ENCODE data around the gene NMNAT1. TPM values are rescaled to one million over a fixed set of nuclear protein-coding genes. Genes with fewer than 3 reads are reported as not detected.
"Not testable (repeated sequence)": the region's sequence is repeated elsewhere in the genome, so short reads cannot be mapped to it uniquely, and the experiment has no call there.

Gene NMNAT1
- total RNA-seq, 1 experiment from 2014 or later, result 6.8 TPM

DNA sequence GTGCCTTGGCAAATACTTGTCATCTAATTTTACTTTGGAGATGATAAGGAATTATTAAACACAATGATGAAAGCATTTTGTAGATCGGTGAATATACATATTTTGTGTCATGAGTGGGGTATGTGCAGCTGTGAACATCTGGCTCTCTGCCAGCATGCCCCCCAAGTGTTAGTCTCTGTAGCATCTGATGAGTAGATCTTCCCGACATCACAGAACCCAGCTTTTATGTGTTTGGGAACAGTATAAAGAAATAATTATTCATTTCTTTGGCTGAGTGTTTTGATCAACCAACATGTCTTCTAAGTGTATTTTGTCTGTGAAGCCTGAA is 28.7 kb upstream of the NMNAT1 start:
- H3K9me3 ChIP-seq (ENCODE audit: low read length), result no peaks in the 10 kb centered on the region
- no peak overlapping the region for H3K4me2 ChIP-seq (ENCODE audit: low read depth, low read length, poor library complexity, severe bottlenecking)
- no peak overlapping the region for H3K4me3 ChIP-seq (ENCODE audit: low read length)
- no peaks in the 10 kb centered on the region for H4K20me1 ChIP-seq (ENCODE audit: insufficient read depth, low read depth, low read length)
- H2AFZ ChIP-seq (ENCODE audit: low read length), result no peak overlapping the region
- H3K4me1 ChIP-seq (ENCODE audit: low read length), result peaks cover 9% of the 10 kb centered on the region
- DNase-seq, result no peak
- no peaks in the 10 kb centered on the region for H3K79me2 ChIP-seq (ENCODE audit: low read length)
- no peaks in the 10 kb centered on the region for H3K9me2 ChIP-seq (replicated peaks; ENCODE audit: insufficient read depth, low read length)
- no peak overlapping the region for H3K27ac ChIP-seq (ENCODE audit: low read length)
- no peaks in the 10 kb centered on the region for H3K27me3 ChIP-seq (ENCODE audit: low read length)
- no peak overlapping the region for H3K9ac ChIP-seq (ENCODE audit: low read length)
- H3K36me3 ChIP-seq (ENCODE audit: insufficient read depth, low read length), result no peaks in the 10 kb centered on the region

DNA sequence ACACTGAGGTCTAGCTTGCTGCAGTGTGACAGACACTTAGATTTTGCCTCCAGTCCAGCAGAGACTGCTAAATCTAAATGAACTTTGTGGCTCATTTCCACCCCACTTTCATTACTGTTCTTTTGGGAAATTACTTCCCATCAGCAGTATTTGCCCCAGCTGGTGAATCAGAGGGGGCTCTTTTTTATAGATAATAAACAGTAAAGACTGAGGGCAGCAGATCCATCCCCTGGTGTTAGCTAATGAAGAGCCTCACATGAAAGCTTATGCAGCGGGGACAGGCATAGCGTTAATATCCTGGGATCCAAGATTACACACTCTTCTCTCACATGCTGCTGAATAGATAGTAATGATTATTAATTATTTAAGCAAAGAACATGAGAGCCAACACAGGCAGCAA is 26.8 kb upstream of the NMNAT1 start:
- Histone ChIP-seq H3K9me3 (ENCODE audit: low read length) (no peaks in the 10 kb centered on the region), H3K4me1 (ENCODE audit: low read length) (peaks cover 1% of the 10 kb centered on the region), H2AFZ (ENCODE audit: low read length) (no peak overlapping the region), H3K9ac (ENCODE audit: low read length) (no peak overlapping the region), H3K27me3 (ENCODE audit: low read length) (no peaks in the 10 kb centered on the region), H3K79me2 (ENCODE audit: low read length) (no peaks in the 10 kb centered on the region), H4K20me1 (ENCODE audit: insufficient read depth, low read depth, low read length) (no peaks in the 10 kb centered on the region), H3K36me3 (ENCODE audit: insufficient read depth, low read length) (no peaks in the 10 kb centered on the region), H3K27ac (ENCODE audit: low read length) (no peak overlapping the region), H3K4me2 (ENCODE audit: low read depth, low read length, poor library complexity, severe bottlenecking) (no peak overlapping the region), H3K4me3 (ENCODE audit: low read length) (no peak overlapping the region), H3K9me2 (replicated peaks; ENCODE audit: insufficient read depth, low read length) (no peaks in the 10 kb centered on the region)
- peak; percentile 15 for DNase-seq

DNA sequence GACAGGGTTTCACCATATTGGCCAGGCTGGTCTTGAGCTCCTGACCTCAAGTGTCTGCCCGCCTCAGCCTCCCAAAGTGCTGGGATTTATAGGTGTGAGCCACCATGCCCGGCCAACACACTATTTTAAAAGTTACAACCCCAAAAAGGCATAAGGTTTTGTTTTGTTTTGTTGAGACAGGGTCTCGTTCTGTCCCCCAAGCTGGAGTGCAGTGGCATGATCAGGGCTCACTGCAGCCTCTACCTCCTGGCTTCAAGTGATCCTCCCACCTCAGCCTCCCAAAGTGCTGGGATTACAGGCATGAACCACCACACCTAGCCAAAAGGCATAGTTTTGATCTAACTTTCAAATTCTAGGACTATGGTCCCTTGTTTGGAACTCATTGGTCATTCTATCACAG is 25.8 kb upstream of the NMNAT1 start:
- H3K27ac ChIP-seq (ENCODE audit: low read length); H3K4me2 ChIP-seq (ENCODE audit: low read depth, low read length, poor library complexity, severe bottlenecking); H3K79me2 ChIP-seq (ENCODE audit: low read length); DNase-seq; H3K9me2 ChIP-seq (replicated peaks; ENCODE audit: insufficient read depth, low read length); H3K9ac ChIP-seq (ENCODE audit: low read length); H3K4me3 ChIP-seq (ENCODE audit: low read length); H3K4me1 ChIP-seq (ENCODE audit: low read length); H4K20me1 ChIP-seq (ENCODE audit: insufficient read depth, low read depth, low read length); H3K27me3 ChIP-seq (ENCODE audit: low read length); H3K9me3 ChIP-seq (ENCODE audit: low read length); H3K36me3 ChIP-seq (ENCODE audit: insufficient read depth, low read length); H2AFZ ChIP-seq (ENCODE audit: low read length): not testable (repeated sequence)

DNA sequence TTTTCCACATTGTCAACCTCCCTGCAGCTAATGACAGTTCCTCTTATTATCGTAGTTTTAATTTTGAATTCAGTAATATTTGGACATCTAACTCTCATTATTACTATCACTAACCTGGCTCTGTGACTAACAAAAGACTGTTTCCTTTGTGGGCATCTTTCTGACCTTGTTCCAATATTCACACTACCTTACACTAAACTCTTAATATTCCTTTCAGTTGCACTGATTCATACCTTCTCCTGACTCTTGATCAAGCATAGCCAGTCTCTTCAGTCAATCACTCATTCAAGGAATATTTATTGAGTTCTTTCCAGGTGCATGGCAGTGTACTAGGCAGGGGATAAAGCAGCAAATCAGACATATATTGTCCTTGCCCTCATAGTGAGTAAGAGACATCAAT is 25.4 kb upstream of the NMNAT1 start:
- no peaks in the 10 kb centered on the region for H3K36me3 ChIP-seq (ENCODE audit: insufficient read depth, low read length)
- H3K9me3 ChIP-seq (ENCODE audit: low read length), result no peaks in the 10 kb centered on the region
- no peaks in the 10 kb centered on the region for H3K79me2 ChIP-seq (ENCODE audit: low read length)
- no peak overlapping the region for H3K4me2 ChIP-seq (ENCODE audit: low read depth, low read length, poor library complexity, severe bottlenecking)
- H3K4me1 ChIP-seq (ENCODE audit: low read length), result no peaks in the 10 kb centered on the region
- no peak overlapping the region for H3K4me3 ChIP-seq (ENCODE audit: low read length)
- no peaks in the 10 kb centered on the region for H4K20me1 ChIP-seq (ENCODE audit: insufficient read depth, low read depth, low read length)
- H3K9me2 ChIP-seq (replicated peaks; ENCODE audit: insufficient read depth, low read length), result no peaks in the 10 kb centered on the region
- H2AFZ ChIP-seq (ENCODE audit: low read length), result no peak overlapping the region
- no peak for DNase-seq
- H3K27ac ChIP-seq (ENCODE audit: low read length), result no peak overlapping the region
- no peaks in the 10 kb centered on the region for H3K27me3 ChIP-seq (ENCODE audit: low read length)
- no peak overlapping the region for H3K9ac ChIP-seq (ENCODE audit: low read length)

DNA sequence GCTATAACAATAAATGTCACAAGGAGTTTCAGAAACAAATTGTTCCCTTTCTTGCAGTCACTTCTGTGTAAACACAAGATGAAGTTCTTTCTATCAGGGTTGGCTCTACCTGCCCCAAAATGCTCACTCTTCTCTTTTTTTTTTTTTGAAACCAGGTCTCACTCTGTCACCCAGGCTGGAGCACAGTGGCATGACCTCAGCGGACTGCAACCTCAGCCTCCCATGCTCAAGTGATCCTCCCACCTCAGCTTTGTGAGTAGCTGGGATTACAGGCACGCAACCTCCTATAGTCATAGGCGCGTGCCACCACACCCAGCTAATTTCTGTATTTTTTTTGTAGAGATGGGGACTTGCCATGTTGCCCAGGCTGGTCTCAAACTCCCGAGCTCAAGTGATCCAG is 22.7 kb upstream of the NMNAT1 start:
- Histone ChIP-seq H3K9ac (ENCODE audit: low read length) (no peak overlapping the region), H3K4me3 (ENCODE audit: low read length) (no peak overlapping the region), H3K79me2 (ENCODE audit: low read length) (no peaks in the 10 kb centered on the region), H3K27ac (ENCODE audit: low read length) (no peak overlapping the region), H3K4me2 (ENCODE audit: low read depth, low read length, poor library complexity, severe bottlenecking) (no peak overlapping the region), H2AFZ (ENCODE audit: low read length) (no peak overlapping the region), H3K36me3 (ENCODE audit: insufficient read depth, low read length) (no peaks in the 10 kb centered on the region), H3K27me3 (ENCODE audit: low read length) (no peaks in the 10 kb centered on the region), H3K9me2 (replicated peaks; ENCODE audit: insufficient read depth, low read length) (no peaks in the 10 kb centered on the region), H4K20me1 (ENCODE audit: insufficient read depth, low read depth, low read length) (no peaks in the 10 kb centered on the region), H3K9me3 (ENCODE audit: low read length) (no peaks in the 10 kb centered on the region), H3K4me1 (ENCODE audit: low read length) (no peaks in the 10 kb centered on the region)
- DNase-seq, result no peak

DNA sequence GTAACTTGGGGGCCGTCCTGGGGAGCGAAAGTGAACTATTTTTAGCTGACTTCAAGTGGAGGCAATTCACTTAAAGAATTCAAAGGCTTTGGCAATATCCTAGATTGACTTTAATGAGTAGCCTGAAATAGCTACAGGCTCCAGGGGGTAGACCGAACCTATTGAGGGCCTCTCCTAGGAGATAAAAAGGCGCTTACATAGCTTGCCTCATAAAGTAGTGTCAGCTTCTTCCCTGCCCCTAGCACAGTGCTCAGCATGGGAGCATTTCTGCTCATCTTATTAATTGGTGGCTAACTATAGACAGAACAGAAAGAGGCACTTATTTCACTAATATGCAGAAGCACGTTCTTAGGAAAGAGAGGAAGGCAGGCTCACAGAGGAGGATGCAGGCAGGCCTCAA is 20.9 kb upstream of the NMNAT1 start:
- H3K9ac ChIP-seq (ENCODE audit: low read length), result no peak overlapping the region
- no peaks in the 10 kb centered on the region for H3K27me3 ChIP-seq (ENCODE audit: low read length)
- no peak for DNase-seq
- no peaks in the 10 kb centered on the region for H3K36me3 ChIP-seq (ENCODE audit: insufficient read depth, low read length)
- no peaks in the 10 kb centered on the region for H3K9me3 ChIP-seq (ENCODE audit: low read length)
- H2AFZ ChIP-seq (ENCODE audit: low read length), result no peak overlapping the region
- H4K20me1 ChIP-seq (ENCODE audit: insufficient read depth, low read depth, low read length), result no peaks in the 10 kb centered on the region
- no peaks in the 10 kb centered on the region for H3K9me2 ChIP-seq (replicated peaks; ENCODE audit: insufficient read depth, low read length)
- no peaks in the 10 kb centered on the region for H3K79me2 ChIP-seq (ENCODE audit: low read length)
- H3K4me2 ChIP-seq (ENCODE audit: low read depth, low read length, poor library complexity, severe bottlenecking), result no peak overlapping the region
- H3K27ac ChIP-seq (ENCODE audit: low read length), result no peak overlapping the region
- no peak overlapping the region for H3K4me3 ChIP-seq (ENCODE audit: low read length)
- H3K4me1 ChIP-seq (ENCODE audit: low read length), result no peaks in the 10 kb centered on the region

DNA sequence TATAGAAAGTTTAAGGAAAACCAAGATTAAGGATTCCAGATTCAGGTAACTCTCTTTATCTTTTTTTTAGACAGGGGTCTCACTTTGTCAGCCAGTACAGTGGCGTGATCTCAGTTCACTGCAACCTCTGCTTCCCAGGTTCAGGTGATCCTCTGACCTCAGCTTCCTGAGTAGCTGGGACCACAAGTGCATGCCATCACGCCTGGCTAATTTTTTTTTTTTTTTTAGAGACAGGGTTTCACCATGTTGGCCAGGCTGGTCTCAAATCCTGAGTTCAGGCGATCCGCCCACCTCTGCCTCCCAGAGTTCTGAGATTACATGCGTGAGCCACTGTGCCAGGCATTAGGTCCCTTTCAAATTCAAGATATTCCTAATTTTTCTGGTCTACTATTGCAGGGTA is 16.0 kb upstream of the NMNAT1 start:
- no peaks in the 10 kb centered on the region for H3K79me2 ChIP-seq (ENCODE audit: low read length)
- no peaks in the 10 kb centered on the region for H3K9me2 ChIP-seq (replicated peaks; ENCODE audit: insufficient read depth, low read length)
- H2AFZ ChIP-seq (ENCODE audit: low read length), result no peak overlapping the region
- no peaks in the 10 kb centered on the region for H3K9me3 ChIP-seq (ENCODE audit: low read length)
- peaks cover 17% of the 10 kb centered on the region; the same call in 1 of the 2 replicates for H3K36me3 ChIP-seq (ENCODE audit: insufficient read depth, low read length)
- no peak overlapping the region for H3K27ac ChIP-seq (ENCODE audit: low read length)
- no peaks in the 10 kb centered on the region for H3K27me3 ChIP-seq (ENCODE audit: low read length)
- H4K20me1 ChIP-seq (ENCODE audit: insufficient read depth, low read depth, low read length), result no peaks in the 10 kb centered on the region
- no peak overlapping the region for H3K9ac ChIP-seq (ENCODE audit: low read length)
- no peak overlapping the region for H3K4me3 ChIP-seq (ENCODE audit: low read length)
- DNase-seq, result no peak
- no peaks in the 10 kb centered on the region for H3K4me1 ChIP-seq (ENCODE audit: low read length)
- H3K4me2 ChIP-seq (ENCODE audit: low read depth, low read length, poor library complexity, severe bottlenecking), result no peak overlapping the region

DNA sequence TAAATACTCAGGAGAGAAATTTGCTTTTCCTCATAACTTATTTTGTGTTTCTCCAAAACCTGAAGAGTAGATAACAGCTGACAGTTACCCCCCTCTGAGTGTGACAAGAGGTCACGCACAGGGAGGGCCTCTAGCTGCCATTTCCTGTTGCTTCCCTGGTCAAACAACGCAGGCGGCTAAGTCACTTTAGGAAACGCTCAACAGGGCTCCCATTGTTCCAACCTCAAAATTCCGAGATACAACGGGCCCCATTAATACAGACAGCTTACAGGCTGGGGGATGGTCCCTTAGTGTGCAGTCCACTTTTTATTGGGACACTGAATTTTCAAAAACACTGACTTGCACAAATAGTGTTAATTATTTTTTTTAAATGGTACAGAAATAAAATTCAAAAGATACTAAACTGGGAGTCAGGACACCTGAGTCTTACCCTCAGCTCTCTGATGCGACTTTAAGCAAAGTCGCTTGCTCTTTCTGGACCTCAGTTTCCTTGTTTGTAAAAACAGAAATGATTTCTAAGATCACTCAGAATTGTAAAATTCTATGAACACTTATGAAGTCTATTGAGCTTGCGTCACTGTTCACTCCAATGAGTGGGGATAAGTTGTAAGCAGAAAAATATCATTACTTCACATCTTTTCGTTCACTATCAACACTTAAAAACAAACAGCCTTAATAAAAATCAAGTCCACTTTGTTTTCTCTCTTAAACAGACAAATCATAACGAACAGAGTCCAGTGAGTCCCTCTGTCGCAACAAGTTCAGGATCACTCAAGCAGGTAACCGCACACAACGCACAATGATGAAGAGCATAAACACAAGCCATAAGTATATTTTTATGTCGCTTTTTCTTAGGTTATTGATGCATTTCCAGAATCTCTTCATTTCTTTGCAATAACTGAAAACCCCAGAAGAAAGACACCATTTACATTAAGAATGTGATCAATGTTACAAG is 13.6 kb upstream of the NMNAT1 start:
- Histone ChIP-seq H3K27me3 (ENCODE audit: low read length) (no peaks in the 10 kb centered on the region), H3K36me3 (ENCODE audit: insufficient read depth, low read length) (peaks cover 17% of the 10 kb centered on the region; the same call in 1 of the 2 replicates), H3K9me2 (replicated peaks; ENCODE audit: insufficient read depth, low read length) (no peaks in the 10 kb centered on the region), H3K79me2 (ENCODE audit: low read length) (no peaks in the 10 kb centered on the region), H3K9ac (ENCODE audit: low read length) (no peak overlapping the region), H3K4me1 (ENCODE audit: low read length) (no peaks in the 10 kb centered on the region), H3K27ac (ENCODE audit: low read length) (no peak overlapping the region), H3K4me3 (ENCODE audit: low read length) (no peak overlapping the region), H3K4me2 (ENCODE audit: low read depth, low read length, poor library complexity, severe bottlenecking) (no peak overlapping the region), H3K9me3 (ENCODE audit: low read length) (no peaks in the 10 kb centered on the region), H2AFZ (ENCODE audit: low read length) (no peak overlapping the region), H4K20me1 (ENCODE audit: insufficient read depth, low read depth, low read length) (no peaks in the 10 kb centered on the region)
- no peak for DNase-seq

Measured in Karpas-422 (cell line).